MM.1S (cell line): ENCODE data around the gene LCLAT1.

Source experiments
- DNase-seq: peaks from one replicate; pipeline ENCODE4 v3.0.0-alpha.2; 2015
- H2AFZ ChIP-seq: fragments of 300-600 bp; sonication (generic); 2 replicates; pipeline ENCODE4 v1.6.0; 2016; ENCODE audit warnings: antibody characterized with exemption, low read length
- H3F3A ChIP-seq: fragments of 300-600 bp; sonication (generic); 2 replicates; pipeline ENCODE4 v1.6.1; 2016; ENCODE audit warnings: mild to moderate bottlenecking, antibody characterized with exemption, low read length, moderate library complexity, mixed read lengths; ENCODE audit not compliant: insufficient read depth
- H3K27ac ChIP-seq: fragments of 300-600 bp; sonication (generic); 2 replicates; pipeline ENCODE4 v1.5.1; 2016; ENCODE audit warnings: mild to moderate bottlenecking, low read length
- H3K27me3 ChIP-seq: fragments of 300-600 bp; sonication (generic); replicated peaks from 2 replicates; pipeline ENCODE4 v1.6.0; 2016; ENCODE audit warnings: low read length; ENCODE audit not compliant: insufficient read depth
- H3K36me3 ChIP-seq: fragments of 300-600 bp; sonication (generic); replicated peaks from 2 replicates; pipeline ENCODE4 v1.6.1; 2016; ENCODE audit warnings: mild to moderate bottlenecking, low read length, mixed read lengths; ENCODE audit not compliant: insufficient read depth
- H3K4me1 ChIP-seq: fragments of 300-600 bp; sonication (generic); 2 replicates; pipeline ENCODE4 v1.6.1; 2016; ENCODE audit warnings: low read length, mixed read lengths
- H3K4me2 ChIP-seq: fragments of 300-600 bp; sonication (generic); 2 replicates; pipeline ENCODE4 v1.6.0; 2016; ENCODE audit warnings: low read depth, low read length
- H3K4me3 ChIP-seq: fragments of 300-600 bp; sonication (generic); 2 replicates; pipeline ENCODE4 v1.5.1; 2016; ENCODE audit warnings: low read length, mixed read lengths
- H3K79me2 ChIP-seq: fragments of 300-600 bp; sonication (generic); 2 replicates; pipeline ENCODE4 v1.6.1; 2016; ENCODE audit warnings: mixed run types, low read length, mixed read lengths
- H3K9ac ChIP-seq: fragments of 300-600 bp; sonication (generic); 2 replicates; pipeline ENCODE4 v1.6.1; 2016; ENCODE audit warnings: low read length, mixed read lengths
- H3K9me2 ChIP-seq: fragments of 300-600 bp; sonication (generic); replicated peaks from 2 replicates; pipeline ENCODE4 v1.6.1; 2016; ENCODE audit warnings: mild to moderate bottlenecking, low read length, mixed read lengths; ENCODE audit not compliant: insufficient read depth
- H3K9me3 ChIP-seq: fragments of 300-600 bp; sonication (generic); replicated peaks from 2 replicates; pipeline ENCODE4 v1.6.1; 2016; ENCODE audit warnings: mild to moderate bottlenecking, low read length, mixed read lengths; ENCODE audit not compliant: insufficient read depth
- H4K20me1 ChIP-seq: fragments of 300-600 bp; sonication (generic); 2 replicates; pipeline ENCODE4 v1.6.1; 2016; ENCODE audit warnings: mild to moderate bottlenecking, low read length, moderate library complexity, mixed read lengths; ENCODE audit not compliant: insufficient read depth
- EZH2 ChIP-seq: fragments of 300-600 bp; sonication (generic); optimal IDR thresholded peaks from 2 replicates; pipeline ENCODE3; 2017; ENCODE audit warnings: low read depth, mild to moderate bottlenecking, antibody characterized with exemption, low read length, mixed read lengths
- EZH2phosphoT487 ChIP-seq: fragments of 300-600 bp; sonication (generic); IDR thresholded peaks from 2 replicates; pipeline ENCODE4 v1.6.1; 2018; ENCODE audit warnings: antibody characterized with exemption, low read length
- TF ChIP-seq, protein P1 (sequence below): fragments of 300-600 bp; sonication (generic); IDR thresholded peaks from 2 replicates; pipeline ENCODE4 v1.5.1; 2016; ENCODE audit warnings: antibody characterized with exemption, low read length, mixed read lengths

LCLAT1 gene

DNA sequence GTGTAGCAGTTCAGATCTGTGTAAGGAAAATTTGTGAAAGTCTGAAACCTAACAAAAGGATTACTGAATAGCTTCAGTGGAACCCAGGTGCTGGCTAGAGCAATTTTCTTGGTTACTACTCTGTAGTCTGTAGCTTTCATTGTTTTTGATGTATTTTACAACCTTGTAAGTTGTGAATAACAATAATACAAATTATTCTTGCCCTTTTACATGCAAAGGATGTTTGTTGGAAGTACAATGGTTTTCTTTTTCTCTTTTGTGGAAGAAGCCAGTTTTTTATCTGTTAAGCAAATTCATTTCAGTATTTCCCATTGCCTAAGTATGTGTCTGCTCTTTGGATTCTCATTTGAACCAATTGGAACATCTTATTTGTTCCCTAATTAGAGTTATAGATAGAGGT, 10.2 kb downstream of the LCLAT1 start:
- Histone ChIP-seq H3F3A (no peaks in the 10 kb centered on the region), H3K9me2 (no peaks in the 10 kb centered on the region), H3K9me3 (no peaks in the 10 kb centered on the region), H2AFZ (no peak overlapping the region), H3K4me3 (no peak overlapping the region), H3K36me3 (no peaks in the 10 kb centered on the region), H3K27ac (no peak overlapping the region), H4K20me1 (no peaks in the 10 kb centered on the region; the same call in 1 of the 2 replicates), H3K27me3 (no peaks in the 10 kb centered on the region), H3K79me2 (no peaks in the 10 kb centered on the region), H3K4me1 (no peaks in the 10 kb centered on the region), H3K9ac (no peak overlapping the region), H3K4me2 (no peak overlapping the region)
- TF ChIP-seq, protein P1, sequence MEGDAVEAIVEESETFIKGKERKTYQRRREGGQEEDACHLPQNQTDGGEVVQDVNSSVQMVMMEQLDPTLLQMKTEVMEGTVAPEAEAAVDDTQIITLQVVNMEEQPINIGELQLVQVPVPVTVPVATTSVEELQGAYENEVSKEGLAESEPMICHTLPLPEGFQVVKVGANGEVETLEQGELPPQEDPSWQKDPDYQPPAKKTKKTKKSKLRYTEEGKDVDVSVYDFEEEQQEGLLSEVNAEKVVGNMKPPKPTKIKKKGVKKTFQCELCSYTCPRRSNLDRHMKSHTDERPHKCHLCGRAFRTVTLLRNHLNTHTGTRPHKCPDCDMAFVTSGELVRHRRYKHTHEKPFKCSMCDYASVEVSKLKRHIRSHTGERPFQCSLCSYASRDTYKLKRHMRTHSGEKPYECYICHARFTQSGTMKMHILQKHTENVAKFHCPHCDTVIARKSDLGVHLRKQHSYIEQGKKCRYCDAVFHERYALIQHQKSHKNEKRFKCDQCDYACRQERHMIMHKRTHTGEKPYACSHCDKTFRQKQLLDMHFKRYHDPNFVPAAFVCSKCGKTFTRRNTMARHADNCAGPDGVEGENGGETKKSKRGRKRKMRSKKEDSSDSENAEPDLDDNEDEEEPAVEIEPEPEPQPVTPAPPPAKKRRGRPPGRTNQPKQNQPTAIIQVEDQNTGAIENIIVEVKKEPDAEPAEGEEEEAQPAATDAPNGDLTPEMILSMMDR: no peak
- TF ChIP-seq EZH2phosphoT487: no peak
- no peak for TF ChIP-seq EZH2
- DNase-seq: no peak

DNA sequence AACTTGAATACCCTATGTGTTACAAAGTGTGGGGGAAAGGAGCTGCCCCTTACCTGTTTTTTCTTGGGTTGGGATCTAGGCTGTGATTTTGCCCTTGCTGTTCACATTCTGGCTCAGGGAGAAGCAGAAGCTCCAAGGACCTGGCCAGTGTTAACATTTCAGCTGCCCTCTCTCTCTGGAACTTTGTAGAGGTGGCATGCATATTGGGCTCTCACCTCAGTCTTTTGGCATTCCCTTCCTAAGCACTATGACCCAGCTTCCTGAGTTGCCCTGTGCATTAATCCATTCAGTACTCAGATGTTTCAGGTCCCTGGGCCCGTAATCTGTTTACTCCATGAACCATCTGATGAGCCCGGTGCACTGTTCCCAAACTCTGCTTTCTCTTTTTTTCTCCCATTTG, 12.1 kb downstream of the LCLAT1 start:
- Histone ChIP-seq H3K4me1 (no peaks in the 10 kb centered on the region), H3K79me2 (no peaks in the 10 kb centered on the region), H3K9me3 (no peaks in the 10 kb centered on the region), H2AFZ (no peak overlapping the region), H3K9ac (no peak overlapping the region), H3K9me2 (no peaks in the 10 kb centered on the region), H3K27me3 (no peaks in the 10 kb centered on the region), H3K4me3 (no peak overlapping the region), H3K27ac (no peak overlapping the region), H4K20me1 (no peaks in the 10 kb centered on the region; the same call in 1 of the 2 replicates), H3F3A (no peaks in the 10 kb centered on the region), H3K4me2 (no peak overlapping the region), H3K36me3 (no peaks in the 10 kb centered on the region)
- DNase-seq: no peak
- no peak for TF ChIP-seq EZH2
- TF ChIP-seq, protein P1: no peak
- no peak for TF ChIP-seq EZH2phosphoT487

DNA sequence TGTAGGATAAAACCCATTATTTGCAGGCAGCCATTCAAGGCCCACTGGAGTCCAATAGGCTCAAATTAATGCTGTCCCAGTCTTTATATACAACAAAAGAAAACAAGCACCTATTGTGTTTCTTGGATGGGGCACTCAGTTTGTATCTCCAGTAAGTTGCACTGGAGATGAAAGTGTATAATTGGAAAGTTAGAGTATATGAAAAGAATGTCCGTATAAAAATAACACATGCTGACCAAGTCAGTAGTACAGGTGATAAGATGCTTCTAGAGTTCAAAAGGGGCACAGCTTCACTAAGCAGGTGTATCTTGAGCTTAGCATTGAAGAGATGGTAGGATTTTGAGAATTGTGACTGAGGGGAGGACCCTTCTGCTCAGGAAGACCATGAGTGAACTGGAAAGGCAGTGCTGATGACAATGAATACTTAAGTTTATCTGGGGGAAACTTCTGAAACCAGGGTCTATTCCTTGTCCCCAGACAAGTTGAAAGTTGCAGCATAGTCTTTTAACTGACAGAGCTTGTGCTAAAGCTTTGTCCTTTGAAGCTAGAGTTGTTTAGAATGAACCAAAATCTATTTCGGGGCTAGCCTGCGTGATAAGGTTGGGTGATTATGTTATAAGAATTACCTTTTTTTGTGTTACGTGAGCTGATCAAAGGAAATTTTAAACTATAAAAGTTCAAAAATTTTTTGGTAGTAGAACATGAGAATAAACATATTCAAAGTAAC, 15.2 kb downstream of the LCLAT1 start:
- Histone ChIP-seq H3K4me2 (no peak overlapping the region), H3K4me1 (no peaks in the 10 kb centered on the region), H3K79me2 (no peaks in the 10 kb centered on the region), H4K20me1 (no peaks in the 10 kb centered on the region), H3K27me3 (no peaks in the 10 kb centered on the region), H3K9me3 (no peaks in the 10 kb centered on the region), H3K9me2 (no peaks in the 10 kb centered on the region), H3K27ac (no peak overlapping the region), H3K4me3 (no peak overlapping the region), H3K36me3 (no peaks in the 10 kb centered on the region), H2AFZ (no peak overlapping the region), H3F3A (no peaks in the 10 kb centered on the region), H3K9ac (no peak overlapping the region)
- DNase-seq: no peak
- no peak for TF ChIP-seq EZH2

DNA sequence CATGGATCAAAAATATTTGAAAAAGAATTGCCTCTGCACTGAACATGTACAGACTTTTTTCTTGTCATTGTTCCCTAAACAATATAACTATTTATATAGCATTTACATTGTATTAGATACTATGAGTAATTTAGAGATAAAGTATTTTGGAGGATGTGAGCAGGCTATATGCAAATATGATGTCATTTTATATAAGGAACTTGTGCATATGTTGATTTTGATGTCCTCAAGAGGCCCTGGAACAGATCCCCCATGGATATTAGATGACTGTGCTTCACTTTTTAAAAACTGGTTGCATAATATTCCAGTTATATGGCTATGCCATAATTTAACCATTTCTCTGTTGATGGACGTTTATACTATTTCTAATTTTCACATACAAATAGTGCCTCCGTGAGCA, 16.5 kb downstream of the LCLAT1 start:
- Histone ChIP-seq H3K27me3 (no peaks in the 10 kb centered on the region), H3K9ac (no peak overlapping the region), H3K79me2 (no peaks in the 10 kb centered on the region), H4K20me1 (no peaks in the 10 kb centered on the region), H3K9me2 (no peaks in the 10 kb centered on the region), H3K4me2 (no peak overlapping the region), H2AFZ (no peak overlapping the region), H3K36me3 (no peaks in the 10 kb centered on the region), H3K4me3 (no peak overlapping the region), H3K4me1 (no peaks in the 10 kb centered on the region), H3F3A (no peaks in the 10 kb centered on the region), H3K27ac (no peak overlapping the region), H3K9me3 (no peaks in the 10 kb centered on the region)
- TF ChIP-seq, protein P1: no peak
- TF ChIP-seq EZH2 (no peak), EZH2phosphoT487 (no peak)
- no peak for DNase-seq
